NCI-H187 (cell line): ENCODE data around the gene PNLIPRP3.

Experiments
- DNase-seq, 2 experiments: peaks; one replicate each; lab custom pipeline; 2025; lab: John Stamatoyannopoulos, UW

PNLIPRP3 gene

DNA sequence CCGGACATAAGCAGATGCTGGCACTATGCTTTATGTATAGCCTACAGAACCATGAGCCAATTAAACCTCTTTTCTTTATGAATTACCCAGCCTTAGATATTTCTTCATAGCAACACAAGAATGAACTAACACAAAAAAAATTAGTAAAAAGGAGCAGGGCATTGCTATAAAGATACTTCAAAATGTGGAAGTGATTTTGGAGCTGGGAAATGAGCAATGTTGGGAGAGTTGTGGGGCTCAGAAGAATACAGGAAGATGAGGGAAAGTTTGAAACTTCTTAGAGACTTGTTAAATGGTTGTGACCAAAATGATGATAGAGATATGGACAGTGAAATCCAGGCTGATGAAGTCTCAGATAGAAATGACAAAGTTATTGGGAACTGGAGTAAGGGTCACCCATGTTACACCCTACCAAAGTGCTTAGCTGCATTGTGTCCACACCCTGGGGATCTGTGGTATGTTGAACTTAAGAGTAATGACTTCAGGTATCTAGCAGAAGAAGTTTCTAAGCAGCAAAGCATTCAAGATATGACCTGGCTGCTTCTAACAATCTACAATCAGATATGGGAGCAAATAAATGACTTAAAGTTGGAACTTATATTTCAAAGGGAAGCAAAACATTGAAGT, 24.2 kb downstream of the PNLIPRP3 start:
- DNase-seq, result no peak

DNA sequence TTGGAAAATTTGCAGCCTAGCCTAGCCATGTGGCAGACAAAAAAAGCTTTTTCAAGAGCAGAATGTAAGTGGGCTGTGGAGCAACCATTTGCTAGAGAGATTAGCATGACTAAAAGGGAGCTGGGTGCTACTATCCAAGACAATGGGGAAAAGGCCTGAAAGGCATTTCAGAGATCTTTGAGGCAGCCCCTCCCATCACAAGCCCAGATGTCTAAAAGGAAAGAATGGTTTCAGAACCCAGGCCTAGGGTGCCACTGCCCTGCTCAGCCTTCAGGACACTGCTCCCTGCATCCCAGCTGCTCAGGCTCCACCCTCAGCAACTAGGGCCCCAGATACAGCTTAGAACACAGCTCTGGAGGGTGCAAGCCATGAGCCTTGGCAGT, 24.7 kb downstream of the PNLIPRP3 start:
- no peak for DNase-seq

DNA sequence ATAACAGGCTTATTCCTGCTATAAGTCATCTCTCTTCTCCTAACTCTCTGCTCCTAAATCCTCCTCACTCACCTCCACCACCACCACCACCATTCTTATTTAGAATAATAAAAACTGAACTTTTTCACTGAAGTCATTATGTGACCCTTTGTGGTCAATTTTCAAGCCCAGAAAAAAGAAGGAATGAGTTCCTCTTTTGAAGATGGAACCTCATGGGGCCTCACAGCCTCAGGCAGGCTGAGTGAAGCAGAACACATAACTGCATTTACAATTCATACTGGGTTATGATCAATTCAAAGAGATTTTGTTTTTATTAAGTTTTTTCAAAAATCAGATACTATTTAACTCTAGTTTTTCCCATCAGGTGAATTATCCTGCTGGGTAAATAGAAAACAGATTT, 29.8 kb downstream of the PNLIPRP3 start:
- no peak for DNase-seq

DNA sequence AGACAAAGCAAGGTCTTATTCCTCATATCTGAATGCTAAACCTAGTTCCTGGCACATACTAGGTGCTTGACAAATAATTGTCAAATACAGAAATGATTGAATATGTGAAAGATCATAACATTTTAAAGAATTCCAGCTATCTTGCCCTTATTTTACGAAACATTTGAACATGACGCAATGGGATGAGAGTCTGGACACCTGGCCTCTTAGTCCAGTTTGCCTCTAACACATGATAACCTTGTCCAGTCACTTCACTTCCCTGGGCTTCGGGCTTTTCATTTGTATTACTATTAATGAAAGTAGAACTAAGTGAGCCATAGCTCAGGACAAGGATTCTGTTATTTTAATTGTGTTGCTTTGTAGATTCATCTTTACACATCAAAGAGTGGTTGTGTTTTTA, 32.6 kb downstream of the PNLIPRP3 start:
- DNase-seq, result no peak

DNA sequence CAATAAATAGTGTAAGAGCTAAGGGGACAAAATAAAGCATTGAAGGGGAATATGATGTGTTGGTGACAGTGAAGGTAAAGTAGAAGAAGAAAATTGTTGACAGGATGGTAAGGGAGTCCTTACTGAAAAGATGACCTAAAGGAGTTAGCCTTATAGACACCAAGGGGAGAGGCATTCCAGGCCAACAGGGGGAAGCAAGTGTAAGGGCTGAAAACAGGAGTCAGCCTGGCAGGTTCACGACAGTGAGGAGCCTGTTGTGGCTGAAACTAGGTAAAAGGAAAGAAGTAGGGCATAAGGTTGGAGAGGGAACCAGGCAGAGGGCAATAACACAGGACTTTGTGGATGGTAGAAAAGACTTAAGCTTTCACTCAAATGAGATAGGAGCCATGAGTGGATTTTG, 34.0 kb downstream of the PNLIPRP3 start:
- DNase-seq, result no peak

DNA sequence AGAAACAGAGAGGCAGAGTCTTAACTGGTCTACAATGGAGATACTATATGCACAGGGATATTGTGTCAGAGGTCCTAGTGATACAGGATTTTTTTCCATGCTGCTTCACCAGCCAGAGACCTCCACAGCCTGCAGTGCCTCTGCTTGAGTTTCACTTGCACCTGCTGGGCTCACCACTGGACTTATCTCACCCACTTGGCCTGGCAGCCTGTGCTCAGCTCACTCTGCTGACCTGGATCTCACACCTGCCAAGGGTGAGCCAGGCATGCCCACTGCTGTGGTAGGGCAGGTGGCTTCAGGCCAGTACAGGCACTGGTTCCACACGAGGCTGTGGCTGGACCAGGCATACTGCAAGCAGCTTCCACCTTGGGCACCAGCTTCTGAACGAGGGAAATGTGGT, 36.6 kb downstream of the PNLIPRP3 start:
- no peak for DNase-seq

DNA sequence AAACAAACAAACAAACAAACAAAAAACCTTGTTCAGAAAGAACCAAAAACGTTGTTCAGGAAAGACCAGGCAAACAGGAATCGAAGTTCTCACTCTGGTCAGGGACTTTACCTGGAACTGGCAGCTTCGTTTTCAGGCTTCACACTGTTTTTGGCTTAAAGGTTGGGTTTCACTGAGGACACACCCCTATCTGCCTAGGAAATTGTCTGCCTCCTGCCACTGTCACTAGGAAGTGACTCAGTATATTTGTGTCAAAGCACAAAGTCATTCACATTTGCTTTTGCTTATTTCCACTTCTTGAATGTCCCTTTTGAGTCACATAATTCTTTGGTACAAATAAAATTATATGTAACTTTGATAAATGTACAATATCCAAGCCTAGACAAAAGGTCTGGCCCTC, 37.9 kb downstream of the PNLIPRP3 start:
- DNase-seq, result no peak

DNA sequence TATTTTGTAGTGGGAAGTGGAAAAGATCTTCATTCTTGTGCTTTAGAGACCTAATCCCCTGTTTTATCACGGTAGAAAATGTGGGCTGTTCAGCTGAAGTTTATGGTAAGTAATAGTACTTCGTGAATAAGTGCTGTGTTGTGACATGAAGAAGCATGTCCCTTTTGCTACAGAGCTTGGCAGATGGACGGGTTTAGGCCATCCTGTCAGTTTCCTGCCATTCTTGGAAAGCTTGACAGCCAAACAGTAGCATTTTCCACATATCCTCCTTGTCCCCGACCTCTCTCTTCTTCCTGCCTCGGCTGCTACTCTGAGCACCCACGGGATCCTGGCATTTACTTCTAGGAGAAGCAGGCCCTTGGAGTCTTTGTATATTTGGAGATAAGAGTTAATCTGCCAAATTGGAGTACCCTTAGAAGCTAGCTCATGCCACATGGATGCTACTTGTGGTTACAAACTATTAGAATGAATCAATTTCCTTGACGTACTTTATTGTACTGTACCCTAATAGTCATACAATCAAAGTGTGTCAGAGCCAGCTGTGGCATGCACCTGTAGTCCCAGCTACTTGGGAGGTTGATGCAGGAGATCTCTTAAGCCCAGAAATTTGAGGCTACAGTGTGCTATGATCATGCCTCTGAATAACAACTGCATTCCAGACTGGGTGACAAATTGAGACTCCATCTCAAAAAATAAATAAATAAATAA, 39.2 kb downstream of the PNLIPRP3 start:
- DNase-seq, result no peak

DNA sequence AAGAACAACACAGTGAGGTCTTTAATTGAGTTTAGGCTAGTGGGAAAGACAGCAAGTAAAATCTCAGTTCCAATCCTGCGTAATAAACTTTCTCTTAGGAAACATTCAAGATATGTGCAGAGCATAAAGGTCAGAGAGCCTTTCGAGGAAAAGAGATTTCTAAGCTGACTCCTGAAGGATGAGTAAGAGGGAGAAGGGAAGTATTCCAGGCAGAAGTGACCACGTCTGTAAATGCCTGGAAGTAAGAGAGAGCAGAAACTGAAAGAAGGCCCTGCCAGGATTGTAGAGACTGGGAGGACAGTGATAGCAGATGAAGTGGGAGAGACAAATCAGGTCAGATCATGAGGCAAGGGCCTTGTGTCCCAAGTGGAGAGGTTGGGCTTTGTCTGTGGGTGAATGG, 41.8 kb downstream of the PNLIPRP3 start:
- no peak for DNase-seq

DNA sequence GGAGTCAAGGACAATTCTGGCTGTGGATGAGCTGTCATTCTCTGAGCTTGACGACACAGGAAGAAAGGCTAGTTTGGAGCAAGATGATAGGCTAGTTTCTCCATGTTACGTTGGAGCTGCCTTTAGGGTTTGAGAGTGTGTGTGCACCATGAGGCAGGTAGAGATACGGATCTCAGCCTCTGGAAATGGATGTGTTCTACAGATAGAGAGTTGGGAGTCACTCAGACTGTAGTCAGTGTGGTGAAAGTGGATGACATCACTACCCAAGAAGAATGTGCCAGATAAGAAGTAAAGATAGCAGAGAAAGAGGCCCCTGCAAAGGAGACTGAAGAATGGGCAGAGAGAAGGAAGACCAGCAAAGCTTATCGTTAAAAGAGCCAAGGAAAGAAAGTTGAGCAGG, 42.4 kb downstream of the PNLIPRP3 start:
- no peak for DNase-seq

DNA sequence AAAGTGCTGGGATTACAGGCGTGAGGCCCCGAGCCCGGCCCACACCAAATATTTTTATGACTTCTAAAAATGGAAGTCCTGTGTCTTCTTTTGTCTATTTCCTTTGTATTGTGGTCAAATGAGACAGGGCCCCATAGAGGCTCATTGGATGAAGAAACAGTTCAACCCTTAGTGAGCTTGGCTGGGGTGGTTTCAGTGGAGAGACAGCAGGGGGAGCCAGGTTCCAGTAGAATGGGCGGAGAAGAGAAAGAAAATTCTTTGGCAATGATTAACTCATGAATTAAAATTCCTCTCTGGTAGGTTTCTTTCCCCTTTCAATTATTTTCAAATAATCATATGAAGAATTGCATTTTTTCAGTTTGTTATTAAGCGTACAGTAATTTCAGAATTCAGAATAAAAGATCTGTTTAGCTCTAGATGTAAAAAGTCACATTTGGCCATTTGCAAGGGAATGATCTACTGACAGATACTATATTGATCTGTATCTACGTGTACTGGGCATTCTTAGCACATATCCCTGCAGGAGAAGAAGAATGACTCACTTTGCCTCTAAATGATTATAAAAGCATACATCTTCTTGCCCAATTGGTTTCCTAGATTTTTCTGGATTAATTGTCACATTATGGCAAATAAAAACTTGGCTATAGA, 43.2 kb downstream of the PNLIPRP3 start:
- no peak for DNase-seq

DNA sequence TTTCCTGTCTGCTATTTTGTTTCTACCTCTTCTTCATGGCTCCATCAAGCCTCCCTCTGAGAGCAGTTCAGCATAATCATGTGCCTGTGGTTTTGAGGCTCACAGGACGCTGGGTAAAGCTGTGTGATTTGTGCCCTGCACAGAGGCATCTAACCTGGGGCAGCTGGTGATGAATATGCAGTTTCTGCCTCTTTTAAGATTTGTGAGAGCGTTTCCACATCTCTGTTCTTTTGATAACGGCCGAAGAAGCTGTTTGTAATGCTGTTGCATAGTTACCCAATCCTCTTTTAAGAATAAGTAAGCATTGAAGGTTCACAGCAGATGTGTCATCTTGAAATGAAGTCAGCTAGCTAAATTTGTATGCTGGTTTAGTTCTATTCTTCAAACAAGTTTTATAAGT, 45.2 kb downstream of the PNLIPRP3 start:
- DNase-seq, result no peak

DNA sequence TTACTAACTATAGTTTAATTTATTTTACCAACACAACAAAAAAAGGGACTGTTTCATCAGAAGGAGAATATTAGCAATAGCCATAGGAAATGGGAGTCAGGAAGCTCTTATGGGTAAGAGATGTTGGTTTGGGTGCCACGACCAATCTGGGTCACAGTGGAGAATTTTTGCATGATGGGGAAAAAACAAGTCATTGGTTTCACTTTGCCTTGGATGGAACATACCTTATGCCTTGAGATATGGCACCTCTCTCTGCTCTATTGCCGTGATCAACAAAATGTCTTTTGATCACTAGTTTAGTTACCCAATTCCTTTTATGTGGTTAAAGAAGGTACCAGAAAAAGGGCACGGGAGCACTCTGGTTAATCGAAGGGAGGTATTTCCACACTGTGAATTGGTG, 48.2 kb downstream of the PNLIPRP3 start:
- no peak for DNase-seq

DNA sequence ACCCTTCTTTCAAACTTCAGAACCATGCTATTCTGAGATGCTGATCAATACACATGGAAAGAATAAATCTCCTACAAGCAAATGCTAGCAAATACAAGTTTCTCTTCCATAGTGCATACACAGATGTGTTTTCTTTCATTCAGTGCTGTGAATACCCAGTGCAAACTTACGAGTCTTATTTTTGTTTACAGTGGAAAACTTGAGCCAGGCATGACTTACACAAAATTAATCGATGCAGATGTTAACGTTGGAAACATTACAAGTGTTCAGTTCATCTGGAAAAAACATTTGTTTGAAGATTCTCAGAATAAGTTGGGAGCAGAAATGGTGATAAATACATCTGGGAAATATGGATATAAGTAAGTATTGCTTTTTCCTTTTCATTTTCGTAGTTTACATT, 48.8 kb downstream of the PNLIPRP3 start:
- no peak for DNase-seq

DNA sequence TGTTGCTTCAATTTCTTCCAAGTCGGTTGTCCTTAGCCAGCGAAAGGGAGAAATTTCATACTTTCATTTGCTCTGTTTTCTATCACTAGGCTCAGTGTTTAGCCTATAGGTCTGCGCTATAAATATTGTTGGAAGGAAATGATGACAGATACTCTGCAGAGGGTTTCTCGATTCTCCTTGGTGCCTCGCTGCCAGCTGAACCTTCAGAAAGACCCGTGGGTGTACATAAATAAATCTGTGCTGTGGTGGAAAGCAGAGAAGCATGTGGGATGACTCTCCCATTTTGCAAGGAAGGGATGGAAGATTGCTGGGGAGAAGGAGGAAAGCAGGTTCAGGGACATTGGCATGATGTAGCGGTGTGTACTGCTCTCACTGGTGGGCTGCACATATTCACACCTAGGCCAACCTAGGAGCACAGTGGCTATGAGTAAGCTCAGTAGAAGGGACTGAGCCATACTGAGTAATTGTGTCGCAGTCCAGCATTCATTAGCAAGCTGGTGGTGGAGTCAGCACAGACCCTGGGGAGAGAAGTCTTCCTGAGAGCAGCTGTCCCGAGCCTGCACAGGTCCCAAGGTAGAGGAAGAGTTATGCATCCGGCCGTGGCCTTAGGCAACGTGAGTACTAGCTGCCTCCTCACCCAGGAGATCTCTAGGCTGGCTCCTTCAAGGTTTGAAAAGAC, 50.5 kb downstream of the PNLIPRP3 start:
- DNase-seq, result no peak

DNA sequence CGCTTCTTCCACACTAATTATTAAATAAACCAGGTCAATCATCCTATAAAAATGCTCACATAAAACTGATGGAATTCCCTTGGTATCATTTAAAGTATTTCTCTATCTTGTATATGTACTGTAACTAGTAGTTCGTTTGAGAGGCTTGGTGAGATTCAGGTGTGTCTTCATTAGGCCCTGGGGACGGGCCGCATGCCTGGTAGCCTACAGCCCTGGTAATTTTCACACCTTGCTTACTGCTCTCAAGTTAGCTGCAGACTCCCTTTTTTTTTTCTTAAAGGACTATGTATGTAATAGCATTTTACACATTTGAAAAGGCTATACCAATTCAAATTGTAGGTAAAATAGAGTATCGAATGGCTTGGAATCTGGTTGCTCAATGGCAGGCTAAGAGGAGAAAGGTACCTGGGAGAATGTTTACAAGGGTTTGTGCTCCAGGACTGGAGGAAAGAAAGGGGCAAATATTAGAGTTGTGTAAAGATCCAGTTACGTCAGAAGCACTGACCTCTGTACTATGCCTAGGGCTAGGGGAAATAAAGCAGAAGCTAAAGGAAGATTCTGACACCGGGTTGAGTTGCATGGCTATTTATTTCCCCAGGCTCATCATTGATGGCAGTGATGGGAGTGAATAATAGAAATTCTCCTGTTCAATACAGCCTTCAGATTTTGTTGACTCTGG, 59.3 kb downstream of the PNLIPRP3 start:
- no peak for DNase-seq

DNA sequence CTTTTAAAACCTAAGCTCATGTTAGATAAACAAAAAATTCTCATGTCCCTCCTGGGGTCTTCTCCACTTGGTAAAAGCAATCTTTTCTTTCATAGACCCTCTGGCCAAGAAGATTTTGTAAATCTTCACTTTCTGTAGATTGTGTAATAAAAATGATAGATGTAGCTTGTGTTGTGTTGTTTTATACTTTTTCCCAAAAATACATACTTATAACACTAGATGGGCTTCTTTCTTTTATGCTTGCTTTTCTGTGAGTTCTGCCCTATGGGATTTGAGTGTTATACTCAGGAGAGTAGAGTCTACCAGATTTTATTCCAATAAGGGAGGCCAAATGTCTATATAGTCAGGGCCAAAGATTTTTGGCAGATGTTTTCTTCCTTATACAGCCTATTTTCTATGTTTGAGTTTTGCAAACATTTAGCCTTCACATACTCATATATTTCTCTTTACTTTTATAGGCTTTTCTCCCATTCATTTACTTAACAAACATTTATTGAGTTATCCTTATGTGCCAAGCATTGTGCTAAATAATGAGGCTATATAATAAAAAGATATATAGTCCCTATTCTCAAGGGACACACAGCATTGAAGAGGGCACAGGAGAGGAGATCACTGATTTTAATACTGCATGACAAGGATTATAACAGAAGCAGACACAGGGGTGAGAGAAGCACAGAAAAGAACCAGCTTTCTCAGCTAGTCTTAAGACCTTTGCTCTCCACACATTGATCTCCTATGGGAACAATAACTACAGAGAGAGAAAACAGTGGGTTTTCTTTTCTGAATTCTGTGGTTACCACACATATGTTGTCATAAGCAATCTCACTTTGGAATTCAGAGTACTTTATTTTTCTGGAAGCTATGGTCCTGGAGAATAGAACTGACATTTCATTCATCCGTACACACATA, 60.1 kb downstream of the PNLIPRP3 start:
- no peak for DNase-seq

DNA sequence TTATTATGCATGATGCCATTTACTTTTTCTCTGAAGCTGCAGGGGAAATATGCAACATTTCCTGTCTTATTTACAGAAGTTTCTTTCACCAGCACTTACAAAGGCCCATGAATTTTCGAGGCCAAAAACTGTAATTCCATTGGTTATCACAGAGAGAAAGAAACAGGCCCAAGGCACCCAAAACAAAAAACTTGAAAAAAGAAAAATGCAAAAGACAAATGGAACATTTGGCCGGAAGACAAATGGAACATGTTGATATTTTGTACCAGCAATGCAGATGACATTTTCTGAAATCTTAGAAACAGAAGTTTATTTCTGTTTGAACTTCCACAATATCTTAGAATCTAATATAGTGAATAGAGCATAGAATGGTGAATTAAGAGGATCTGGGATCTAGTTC, 61.8 kb downstream of the PNLIPRP3 start:
- no peak for DNase-seq

DNA sequence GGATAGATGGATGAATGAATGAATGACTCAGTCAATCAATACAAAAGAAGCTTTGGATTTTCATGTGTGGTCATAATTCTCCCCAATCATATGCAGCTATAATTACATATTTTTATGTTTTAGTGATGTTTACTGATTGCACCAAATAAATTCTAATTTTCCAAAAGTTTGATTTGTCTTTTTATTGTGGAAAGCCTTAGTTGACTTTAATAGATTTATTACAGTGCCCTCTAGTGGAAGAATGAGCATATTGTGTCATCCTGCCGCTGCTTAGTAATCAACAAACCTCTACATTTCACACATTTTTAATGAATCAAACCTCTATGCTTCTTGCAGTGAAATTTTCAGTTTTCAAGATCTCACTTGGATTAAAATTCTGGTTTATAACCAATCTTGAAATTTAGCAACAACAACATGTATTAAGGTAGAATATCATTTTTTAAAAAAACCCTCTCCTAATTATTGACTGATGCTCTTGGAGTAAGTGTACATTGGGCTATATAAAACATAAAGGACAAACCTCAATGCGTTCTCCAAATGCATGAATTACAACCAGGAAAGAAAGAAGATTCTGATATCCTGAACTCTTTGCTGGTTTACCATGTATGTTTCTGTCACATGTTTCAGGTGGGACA, 62.5 kb downstream of the PNLIPRP3 start:
- no peak for DNase-seq

DNA sequence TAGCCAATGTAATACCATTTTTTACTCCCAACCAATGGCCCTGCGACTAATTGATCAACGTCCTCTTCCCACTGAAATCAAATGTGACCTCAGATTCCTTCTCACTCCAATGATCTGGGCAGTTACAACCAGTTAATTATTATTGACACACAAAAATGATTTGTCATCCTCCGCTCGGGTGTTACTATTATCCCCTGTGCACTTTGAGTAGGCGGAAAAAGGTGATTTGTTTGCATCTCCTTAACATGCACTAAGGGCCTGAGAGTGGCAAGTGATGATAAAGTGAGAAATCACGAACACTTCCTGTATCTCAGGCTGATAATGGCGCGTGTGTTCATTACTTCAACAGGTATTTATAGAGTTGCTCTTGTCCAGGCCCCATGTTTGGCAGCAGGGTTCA, 77.1 kb downstream of the PNLIPRP3 start:
- no peak for DNase-seq

DNA sequence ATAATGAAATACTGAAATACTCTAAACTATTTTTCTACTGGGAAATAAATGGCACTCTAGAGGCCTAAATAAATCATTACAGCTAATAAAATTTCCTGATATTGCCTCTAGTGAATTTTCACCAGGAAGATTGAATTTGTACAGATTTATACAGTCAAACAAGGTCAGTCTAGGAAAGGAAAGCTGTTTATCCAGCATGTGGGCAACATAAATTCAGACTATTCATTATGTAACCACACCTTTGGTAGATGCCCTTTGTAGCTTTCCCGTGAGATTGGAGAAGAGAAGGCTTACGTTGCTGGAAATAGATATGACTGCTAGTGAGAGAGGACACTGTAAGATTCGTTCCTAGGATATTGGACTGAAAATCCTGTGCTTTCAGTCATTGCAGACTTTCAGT, 82.9 kb downstream of the PNLIPRP3 start:
- no peak for DNase-seq
